Measurements from ENCODE around the gene ARL2BP. TPM values are rescaled to one million over a fixed set of nuclear protein-coding genes. Genes with fewer than 3 reads are reported as not detected.

Gene ARL2BP
- total and polyA plus RNA-seq, 2 donors from 2014 or later, result 53.9 to 61.5 TPM

DNA sequence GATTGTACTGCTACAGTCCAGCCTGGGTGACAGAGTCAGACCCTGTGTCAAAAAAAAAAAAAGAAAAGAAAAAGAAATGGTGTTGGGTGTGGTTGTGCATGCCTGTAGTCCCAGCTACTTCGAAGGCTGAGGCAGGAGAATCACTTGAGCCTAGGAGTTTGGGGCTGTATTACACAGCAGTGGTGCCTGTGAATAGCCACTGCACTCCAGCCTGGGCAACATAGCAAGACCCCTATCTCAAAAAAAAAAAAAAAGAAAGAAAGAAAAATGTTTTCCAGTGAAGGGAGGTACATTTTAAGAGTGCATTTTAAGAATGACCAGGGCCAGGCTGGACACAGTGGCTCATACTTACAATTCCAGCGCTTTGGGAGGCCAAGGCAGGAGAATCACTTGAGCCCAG lies 6.3 kb downstream of the ARL2BP start:
- Histone ChIP-seq H3K27ac (ENCODE audit: low read depth in 2 of 2, low read length in 2 of 2) (peak overlapping the region; percentile 34 to 54), H3K4me3 (ENCODE audit: low read length in 3 of 3) (no peak overlapping the region), H3K27me3 (ENCODE audit: control insufficient read depth, insufficient read depth, low read length) (no peaks in the 10 kb centered on the region), H3K9me3 (ENCODE audit: control insufficient read depth in 2 of 3, insufficient read depth in 1 of 3, low read length in 3 of 3) (no peaks in the 10 kb centered on the region), H3K4me1 (ENCODE audit: control insufficient read depth in 2 of 3, insufficient read depth in 2 of 3, low read depth in 1 of 3, low read length in 3 of 3) (peaks cover 0 to 28% (median 6%) of the 10 kb centered on the region in 3 donors), H3K36me3 (ENCODE audit: control insufficient read depth in 2 of 3, insufficient read depth in 3 of 3, low read length in 3 of 3) (peaks cover 5 to 43% (median 19%) of the 10 kb centered on the region in 3 donors), H3K9ac (ENCODE audit: low read length in 3 of 3) (no peak overlapping the region)
- DNase-seq (no peak), FAIRE-seq (no peak)
- intact Hi-C loops (cut with DNase I), result no loop called here
- TF ChIP-seq, protein P1, sequence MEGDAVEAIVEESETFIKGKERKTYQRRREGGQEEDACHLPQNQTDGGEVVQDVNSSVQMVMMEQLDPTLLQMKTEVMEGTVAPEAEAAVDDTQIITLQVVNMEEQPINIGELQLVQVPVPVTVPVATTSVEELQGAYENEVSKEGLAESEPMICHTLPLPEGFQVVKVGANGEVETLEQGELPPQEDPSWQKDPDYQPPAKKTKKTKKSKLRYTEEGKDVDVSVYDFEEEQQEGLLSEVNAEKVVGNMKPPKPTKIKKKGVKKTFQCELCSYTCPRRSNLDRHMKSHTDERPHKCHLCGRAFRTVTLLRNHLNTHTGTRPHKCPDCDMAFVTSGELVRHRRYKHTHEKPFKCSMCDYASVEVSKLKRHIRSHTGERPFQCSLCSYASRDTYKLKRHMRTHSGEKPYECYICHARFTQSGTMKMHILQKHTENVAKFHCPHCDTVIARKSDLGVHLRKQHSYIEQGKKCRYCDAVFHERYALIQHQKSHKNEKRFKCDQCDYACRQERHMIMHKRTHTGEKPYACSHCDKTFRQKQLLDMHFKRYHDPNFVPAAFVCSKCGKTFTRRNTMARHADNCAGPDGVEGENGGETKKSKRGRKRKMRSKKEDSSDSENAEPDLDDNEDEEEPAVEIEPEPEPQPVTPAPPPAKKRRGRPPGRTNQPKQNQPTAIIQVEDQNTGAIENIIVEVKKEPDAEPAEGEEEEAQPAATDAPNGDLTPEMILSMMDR (IDR thresholded peaks at IDR 0.05; ENCODE audit: borderline replicate concordance, extremely low read depth, insufficient read depth), result no peak

DNA sequence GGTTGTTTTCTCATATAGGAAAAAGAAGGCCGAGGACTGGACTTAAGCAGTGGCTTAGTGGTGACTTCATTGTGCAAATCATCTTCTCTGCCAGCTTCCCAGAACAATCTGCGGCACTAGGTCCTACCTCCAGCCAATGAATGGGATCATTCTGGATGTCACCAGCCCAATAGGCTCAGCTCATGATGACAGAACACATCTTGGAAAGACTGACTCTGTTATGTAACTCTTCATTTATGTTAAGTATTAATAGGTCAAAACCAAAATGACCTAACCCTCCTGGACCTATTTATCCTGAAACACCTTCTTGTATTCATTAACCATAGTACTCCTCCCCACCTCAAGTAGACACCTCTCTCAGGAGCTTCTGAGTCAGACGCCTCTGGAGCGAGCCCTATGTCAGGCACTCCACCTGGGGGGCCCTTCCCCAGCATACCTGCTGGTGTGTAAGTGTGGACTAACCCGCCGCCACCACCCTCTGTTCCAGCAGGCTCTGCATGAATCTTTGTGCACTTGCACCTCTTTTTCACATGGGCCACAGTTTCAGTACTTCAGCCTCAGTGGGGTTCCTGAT lies 7.2 kb downstream of the ARL2BP start:
- peak; percentile 90 for FAIRE-seq
- Histone ChIP-seq H3K4me1 (ENCODE audit: control insufficient read depth in 2 of 3, insufficient read depth in 2 of 3, low read depth in 1 of 3, low read length in 3 of 3) (peaks cover 0 to 28% (median 8%) of the 10 kb centered on the region in 3 donors), H3K27me3 (ENCODE audit: control insufficient read depth, insufficient read depth, low read length) (no peaks in the 10 kb centered on the region), H3K36me3 (ENCODE audit: control insufficient read depth in 2 of 3, insufficient read depth in 3 of 3, low read length in 3 of 3) (peaks cover 5 to 51% (median 19%) of the 10 kb centered on the region in 3 donors), H3K27ac (ENCODE audit: low read depth in 2 of 2, low read length in 2 of 2) (peak overlapping the region; percentile 76 to 85), H3K9me3 (ENCODE audit: control insufficient read depth in 2 of 3, insufficient read depth in 1 of 3, low read length in 3 of 3) (no peaks in the 10 kb centered on the region), H3K9ac (ENCODE audit: low read length in 3 of 3) (peak overlapping the region in 1 of 3 donors; percentile 28), H3K4me3 (ENCODE audit: low read length in 3 of 3) (no peak overlapping the region)
- TF ChIP-seq, protein P1 (IDR thresholded peaks at IDR 0.05; ENCODE audit: borderline replicate concordance, extremely low read depth, insufficient read depth), result no peak
- DNase-seq, result peak in 2 of 5 donors; percentile 28 to 92
- intact Hi-C loops (cut with DNase I), result no loop called here

DNA sequence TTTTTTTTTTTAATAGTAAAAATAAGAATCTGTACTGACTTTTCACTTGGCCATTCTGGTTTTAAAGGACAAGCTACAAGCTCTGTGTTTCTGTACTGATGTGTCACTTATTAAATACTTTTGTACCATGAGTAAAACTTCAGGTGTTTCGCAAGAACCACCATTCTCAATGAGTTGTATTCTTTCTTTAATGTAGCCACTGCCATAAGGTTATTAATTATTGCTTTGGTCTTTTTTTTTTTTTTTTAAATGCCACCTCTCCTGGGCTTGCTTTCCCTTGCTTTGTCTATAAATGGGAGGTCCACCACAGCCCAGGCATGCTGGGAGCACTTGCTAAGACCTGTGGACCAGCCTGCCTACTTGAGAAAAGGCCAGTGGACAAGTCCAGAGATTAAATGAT lies 8.4 kb downstream of the ARL2BP start:
- H3K36me3 ChIP-seq (ENCODE audit: control insufficient read depth in 2 of 3, insufficient read depth in 3 of 3, low read length in 3 of 3), result peaks cover 5 to 52% (median 19%) of the 10 kb centered on the region in 3 donors
- H3K9me3 ChIP-seq (ENCODE audit: control insufficient read depth in 2 of 3, insufficient read depth in 1 of 3, low read length in 3 of 3), result no peaks in the 10 kb centered on the region
- peak overlapping the region in 1 of 3 donors; percentile 0 for H3K4me3 ChIP-seq (ENCODE audit: low read length in 3 of 3)
- H3K9ac ChIP-seq (ENCODE audit: low read length in 3 of 3), result no peak overlapping the region
- FAIRE-seq (no peak), DNase-seq (no peak)
- TF ChIP-seq, protein P1 (IDR thresholded peaks at IDR 0.05; ENCODE audit: borderline replicate concordance, extremely low read depth, insufficient read depth), result no peak
- H3K27me3 ChIP-seq (ENCODE audit: control insufficient read depth, insufficient read depth, low read length), result no peaks in the 10 kb centered on the region
- peaks cover 0 to 28% (median 8%) of the 10 kb centered on the region in 3 donors for H3K4me1 ChIP-seq (ENCODE audit: control insufficient read depth in 2 of 3, insufficient read depth in 2 of 3, low read depth in 1 of 3, low read length in 3 of 3)
- intact Hi-C loops (cut with DNase I), result no loop called here
- peak overlapping the region in 1 of 2 donors; percentile 76 for H3K27ac ChIP-seq (ENCODE audit: low read depth in 2 of 2, low read length in 2 of 2)
